ENCODE data around the gene FNDC1.
"Not testable (repeated sequence)": the region's sequence is repeated elsewhere in the genome, so short reads cannot be mapped to it uniquely, and the experiment has no call there.

Gene FNDC1

DNA sequence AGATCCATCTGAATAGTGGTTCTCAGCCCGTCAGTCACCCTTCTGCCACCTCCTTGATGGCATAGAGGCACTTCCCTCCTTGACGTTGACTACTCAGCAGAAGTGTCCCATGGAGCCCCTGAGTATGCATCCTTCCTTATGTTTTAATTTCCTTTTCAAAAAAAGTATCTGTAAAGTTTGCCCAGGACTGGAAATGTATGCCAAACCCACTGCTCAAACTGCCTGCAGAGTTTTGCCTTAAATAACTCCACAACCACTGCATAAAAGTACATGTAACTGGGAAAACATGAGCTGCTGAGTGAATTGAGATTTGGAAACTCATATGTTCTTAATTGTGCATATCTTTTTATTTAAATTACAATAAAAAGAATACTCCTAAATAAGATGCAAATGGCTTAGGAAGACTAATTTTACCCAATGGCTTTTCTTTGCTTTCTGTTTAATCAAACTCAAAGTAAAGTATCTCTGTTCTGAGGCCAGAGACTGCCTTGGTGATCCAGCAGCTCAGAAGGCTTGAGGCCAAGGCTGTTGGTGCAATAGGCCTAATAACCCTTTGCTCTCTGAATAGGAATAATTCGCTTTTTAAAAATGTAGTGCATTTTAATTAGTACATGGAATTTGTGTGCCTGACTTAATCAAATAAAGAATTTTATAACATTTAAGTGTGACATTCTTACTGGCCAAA, 90.4 kb downstream of the FNDC1 start:
- Histone ChIP-seq H3K36me3 (ENCODE audit: insufficient read depth, low read length) (no peaks in the 10 kb centered on the region), H3K9ac (ENCODE audit: low read depth, low read length) (no peak overlapping the region), H3K27ac (ENCODE audit: low read depth, low read length) (no peak overlapping the region), H3K9me3 (ENCODE audit: insufficient read depth, low read depth, low read length) (no peaks in the 10 kb centered on the region), H3K27me3 (ENCODE audit: insufficient read depth, low read length) (no peaks in the 10 kb centered on the region), H3K4me1 (ENCODE audit: insufficient read depth, low read length) (no peaks in the 10 kb centered on the region), H3K4me3 (ENCODE audit: low read length) (no peak overlapping the region)
- 83% methylated on average over 3 of the region's 3 CpGs for WGBS

- Histone ChIP-seq H3K36me3 (ENCODE audit: insufficient read depth, low read length) (no peaks in the 10 kb centered on the region), H3K27me3 (ENCODE audit: insufficient read depth, low read length) (no peaks in the 10 kb centered on the region), H3K9ac (ENCODE audit: low read depth, low read length) (no peak overlapping the region), H3K27ac (ENCODE audit: low read depth, low read length) (no peak overlapping the region), H3K4me3 (ENCODE audit: low read length) (no peak overlapping the region), H3K4me1 (ENCODE audit: insufficient read depth, low read length) (no peaks in the 10 kb centered on the region), H3K9me3 (ENCODE audit: insufficient read depth, low read depth, low read length) (no peaks in the 10 kb centered on the region)
- WGBS, result 82% methylated on average over 4 of the region's 4 CpGs
Observed at GRCh38 chr6:159260208-159260607, 91.0 kb downstream of the FNDC1 start.

DNA sequence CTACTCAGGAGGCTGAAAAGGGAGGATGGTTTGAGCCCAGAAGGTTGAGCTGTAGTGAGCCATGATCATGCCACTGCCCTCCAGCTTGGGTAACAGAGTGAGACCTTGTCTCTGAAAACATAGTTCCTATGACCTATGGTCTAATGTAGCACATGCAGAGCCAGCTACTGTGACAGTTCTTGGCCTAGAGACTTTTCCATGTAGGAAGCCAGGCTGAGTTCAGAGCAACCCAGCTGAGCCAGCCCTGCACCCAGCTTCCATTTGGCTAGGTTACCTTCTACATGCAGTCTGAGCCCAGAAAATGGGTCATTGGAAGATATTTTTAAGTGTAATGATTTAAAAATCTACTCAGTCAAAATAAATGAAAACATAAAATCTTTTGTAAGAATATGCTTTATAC, 92.8 kb downstream of the FNDC1 start:
- Histone ChIP-seq H3K36me3 (ENCODE audit: insufficient read depth, low read length) (no peaks in the 10 kb centered on the region), H3K4me1 (ENCODE audit: insufficient read depth, low read length) (no peaks in the 10 kb centered on the region), H3K9ac (ENCODE audit: low read depth, low read length) (no peak overlapping the region), H3K27ac (ENCODE audit: low read depth, low read length) (no peak overlapping the region), H3K27me3 (ENCODE audit: insufficient read depth, low read length) (no peaks in the 10 kb centered on the region), H3K9me3 (ENCODE audit: insufficient read depth, low read depth, low read length) (no peaks in the 10 kb centered on the region), H3K4me3 (ENCODE audit: low read length) (no peak overlapping the region)

GRCh38 chr6:159262586-159262985, 93.4 kb downstream of the FNDC1 start:
- H3K4me3 ChIP-seq (ENCODE audit: low read length), result no peak overlapping the region
- WGBS, result 67% methylated on average over 2 of the region's 2 CpGs

GRCh38 chr6:159267165-159267564, 98.0 kb downstream of the FNDC1 start:
- no peaks in the 10 kb centered on the region for H3K9me3 ChIP-seq (ENCODE audit: insufficient read depth, low read depth, low read length)
- WGBS, result 69% methylated on average over 4 of the region's 4 CpGs
- H3K36me3 ChIP-seq (ENCODE audit: insufficient read depth, low read length), result no peaks in the 10 kb centered on the region
- no peak overlapping the region for H3K9ac ChIP-seq (ENCODE audit: low read depth, low read length)
- no peaks in the 10 kb centered on the region for H3K27me3 ChIP-seq (ENCODE audit: insufficient read depth, low read length)
- H3K4me3 ChIP-seq (ENCODE audit: low read length), result no peak overlapping the region
- no peak overlapping the region for H3K27ac ChIP-seq (ENCODE audit: low read depth, low read length)
- no peaks in the 10 kb centered on the region for H3K4me1 ChIP-seq (ENCODE audit: insufficient read depth, low read length)

More at GRCh38 chr6:159262586-159262985, 93.4 kb downstream of the FNDC1 start:
- Histone ChIP-seq H3K9ac (ENCODE audit: low read depth, low read length) (no peak overlapping the region), H3K27ac (ENCODE audit: low read depth, low read length) (no peak overlapping the region), H3K4me1 (ENCODE audit: insufficient read depth, low read length) (no peaks in the 10 kb centered on the region), H3K36me3 (ENCODE audit: insufficient read depth, low read length) (no peaks in the 10 kb centered on the region), H3K9me3 (ENCODE audit: insufficient read depth, low read depth, low read length) (no peaks in the 10 kb centered on the region), H3K27me3 (ENCODE audit: insufficient read depth, low read length) (no peaks in the 10 kb centered on the region)

- H3K4me3 ChIP-seq (ENCODE audit: low read length), result no peak overlapping the region
- H3K27me3 ChIP-seq (ENCODE audit: insufficient read depth, low read length), result no peaks in the 10 kb centered on the region
- no peak overlapping the region for H3K9ac ChIP-seq (ENCODE audit: low read depth, low read length)
- no peaks in the 10 kb centered on the region for H3K36me3 ChIP-seq (ENCODE audit: insufficient read depth, low read length)
- H3K4me1 ChIP-seq (ENCODE audit: insufficient read depth, low read length), result no peaks in the 10 kb centered on the region
- WGBS, result 88% methylated on average over 1 of the region's 1 CpG
- no peaks in the 10 kb centered on the region for H3K9me3 ChIP-seq (ENCODE audit: insufficient read depth, low read depth, low read length)
- no peak overlapping the region for H3K27ac ChIP-seq (ENCODE audit: low read depth, low read length)
Observed at GRCh38 chr6:159268511-159268910, 99.3 kb downstream of the FNDC1 start.

- no peaks in the 10 kb centered on the region for H3K27me3 ChIP-seq (ENCODE audit: insufficient read depth, low read length)
- H3K4me1 ChIP-seq (ENCODE audit: insufficient read depth, low read length), result no peaks in the 10 kb centered on the region
- H3K9me3 ChIP-seq (ENCODE audit: insufficient read depth, low read depth, low read length), result no peaks in the 10 kb centered on the region
- no peaks in the 10 kb centered on the region for H3K36me3 ChIP-seq (ENCODE audit: insufficient read depth, low read length)
- no peak overlapping the region for H3K27ac ChIP-seq (ENCODE audit: low read depth, low read length)
- H3K9ac ChIP-seq (ENCODE audit: low read depth, low read length), result no peak overlapping the region
- WGBS, result 75% methylated on average over 10 of the region's 10 CpGs
- no peak overlapping the region for H3K4me3 ChIP-seq (ENCODE audit: low read length)
Observed at GRCh38 chr6:159271257-159271656, 102.1 kb downstream of the FNDC1 start.

DNA sequence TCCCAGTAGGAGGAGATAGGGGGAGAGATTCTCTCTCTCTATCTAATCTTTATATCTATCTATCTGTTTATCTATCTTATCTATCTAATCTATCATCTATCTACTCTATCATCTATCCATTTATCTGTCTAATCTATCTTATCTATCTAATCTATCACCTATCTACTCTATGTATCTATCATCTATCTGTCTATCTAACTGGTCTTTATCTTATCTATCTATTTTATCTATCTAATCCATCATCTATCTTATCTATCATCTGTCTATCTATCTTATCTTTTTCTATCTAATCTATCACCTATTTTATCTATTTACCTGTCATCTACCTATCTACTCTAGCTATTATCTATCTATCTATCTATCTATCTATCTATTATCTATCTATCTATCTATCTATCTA, 109.4 kb downstream of the FNDC1 start:
- Histone ChIP-seq H3K4me3 (ENCODE audit: low read length) (no peak overlapping the region), H3K27me3 (ENCODE audit: insufficient read depth, low read length) (no peaks in the 10 kb centered on the region), H3K4me1 (ENCODE audit: insufficient read depth, low read length) (0 out of 2 replicates have a peak, but pooled peaks cover 6% of the 10 kb centered on the region), H3K9ac (ENCODE audit: low read depth, low read length) (no peak overlapping the region), H3K36me3 (ENCODE audit: insufficient read depth, low read length) (no peaks in the 10 kb centered on the region), H3K27ac (ENCODE audit: low read depth, low read length) (no peak overlapping the region), H3K9me3 (ENCODE audit: insufficient read depth, low read depth, low read length) (no peaks in the 10 kb centered on the region)

GRCh38 chr6:159279790-159280277, 110.6 kb downstream of the FNDC1 start:
- Histone ChIP-seq H3K9me3 (ENCODE audit: insufficient read depth, low read depth, low read length) (no peaks in the 10 kb centered on the region), H3K27ac (ENCODE audit: low read depth, low read length) (no peak overlapping the region), H3K27me3 (ENCODE audit: insufficient read depth, low read length) (no peaks in the 10 kb centered on the region), H3K4me1 (ENCODE audit: insufficient read depth, low read length) (0 out of 2 replicates have a peak, but pooled peaks cover 6% of the 10 kb centered on the region), H3K4me3 (ENCODE audit: low read length) (no peak overlapping the region), H3K36me3 (ENCODE audit: insufficient read depth, low read length) (no peaks in the 10 kb centered on the region), H3K9ac (ENCODE audit: low read depth, low read length) (no peak overlapping the region)
- 81% methylated on average over 10 of the region's 10 CpGs for WGBS

DNA sequence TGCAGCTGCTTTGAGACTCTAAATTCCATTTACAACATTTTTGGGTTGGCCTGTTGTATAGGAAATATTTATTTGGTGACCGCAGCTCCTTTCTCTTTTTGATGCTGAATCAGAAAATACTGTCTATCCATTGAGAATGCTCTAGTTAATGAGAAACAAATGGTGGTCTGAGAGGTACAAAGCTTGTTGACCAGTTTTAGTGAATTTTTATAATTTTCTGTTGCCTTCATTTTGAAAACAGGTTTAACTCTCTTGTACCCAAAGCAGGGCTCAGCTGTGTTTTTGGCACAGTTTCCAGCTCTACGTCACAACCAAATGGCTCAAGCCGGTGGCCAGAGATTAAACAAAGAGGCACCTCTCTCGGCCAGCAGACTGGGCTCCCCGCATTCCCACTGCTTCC, 113.2 kb downstream of the FNDC1 start:
- WGBS, result 46% methylated on average over 4 of the region's 5 CpGs
- H3K27me3 ChIP-seq (ENCODE audit: insufficient read depth, low read length), result no peaks in the 10 kb centered on the region
- H3K27ac ChIP-seq (ENCODE audit: low read depth, low read length), result no peak overlapping the region
- no peak overlapping the region for H3K4me3 ChIP-seq (ENCODE audit: low read length)
- no peaks in the 10 kb centered on the region for H3K9me3 ChIP-seq (ENCODE audit: insufficient read depth, low read depth, low read length)
- H3K4me1 ChIP-seq (ENCODE audit: insufficient read depth, low read length), result 0 out of 2 replicates have a peak, but pooled peaks cover 6% of the 10 kb centered on the region
- H3K36me3 ChIP-seq (ENCODE audit: insufficient read depth, low read length), result no peaks in the 10 kb centered on the region
- H3K9ac ChIP-seq (ENCODE audit: low read depth, low read length), result no peak overlapping the region

DNA sequence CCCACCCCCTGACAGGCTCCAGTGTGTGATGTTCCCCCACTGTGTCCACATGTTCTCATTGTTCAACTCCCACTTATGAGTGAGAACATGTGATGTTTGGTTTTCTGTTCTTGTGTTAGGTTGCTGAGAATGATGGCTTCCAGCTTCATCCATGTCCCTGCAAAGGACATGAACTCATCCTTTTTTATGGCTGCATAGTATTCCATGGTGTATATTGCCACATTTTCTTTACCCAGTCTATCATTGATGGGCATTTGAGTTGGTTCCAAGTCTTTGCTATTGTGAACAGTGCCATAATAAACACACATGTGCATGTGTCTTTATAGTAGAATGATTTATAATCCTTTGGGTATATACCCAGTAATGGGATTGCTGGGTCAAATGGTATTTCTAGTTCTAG, 115.5 kb downstream of the FNDC1 start:
- H3K9me3 ChIP-seq (ENCODE audit: insufficient read depth, low read depth, low read length); H3K4me1 ChIP-seq (ENCODE audit: insufficient read depth, low read length); H3K36me3 ChIP-seq (ENCODE audit: insufficient read depth, low read length); H3K4me3 ChIP-seq (ENCODE audit: low read length); H3K9ac ChIP-seq (ENCODE audit: low read depth, low read length); H3K27me3 ChIP-seq (ENCODE audit: insufficient read depth, low read length); H3K27ac ChIP-seq (ENCODE audit: low read depth, low read length): not testable (repeated sequence)

DNA sequence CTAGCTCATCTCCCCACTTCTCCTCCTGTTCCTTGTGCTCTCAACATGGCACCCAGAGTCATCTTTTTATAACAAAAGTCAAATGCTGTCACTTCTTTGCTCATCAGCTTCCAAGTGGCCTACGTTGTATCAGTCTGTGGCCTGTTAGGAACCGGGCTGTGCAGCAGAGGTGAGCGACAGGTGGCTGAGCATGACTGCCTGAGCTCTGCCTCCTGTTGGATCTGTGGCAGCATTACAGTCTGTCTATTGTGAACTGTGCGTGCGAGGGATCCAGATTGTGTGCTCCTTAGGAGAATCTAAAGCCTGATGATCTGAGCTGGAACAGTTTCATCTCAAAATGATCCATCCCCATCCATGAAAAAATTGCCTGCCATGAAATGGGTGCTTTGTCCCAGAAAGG, 129.6 kb downstream of the FNDC1 start:
- Histone ChIP-seq H3K27ac (ENCODE audit: low read depth, low read length) (no peak overlapping the region), H3K9me3 (ENCODE audit: insufficient read depth, low read depth, low read length) (peaks cover 4% of the 10 kb centered on the region; the same call in 1 of the 2 replicates), H3K4me3 (ENCODE audit: low read length) (no peak overlapping the region), H3K36me3 (ENCODE audit: insufficient read depth, low read length) (no peaks in the 10 kb centered on the region), H3K4me1 (ENCODE audit: insufficient read depth, low read length) (no peaks in the 10 kb centered on the region), H3K27me3 (ENCODE audit: insufficient read depth, low read length) (no peaks in the 10 kb centered on the region), H3K9ac (ENCODE audit: low read depth, low read length) (no peak overlapping the region)
- WGBS, result 88% methylated on average over 5 of the region's 5 CpGs

All from HUES64 (cell line).